GM13977 (cell line): ENCODE results near the gene HERC3.

Experiments used
- DNase-seq: peaks from one replicate; pipeline ENCODE4 v3.0.0; 2012; ENCODE audit warnings: low spot score
- CTCF ChIP-seq: IDR thresholded peaks from 2 replicates; pipeline ENCODE4 v1.5.1; 2012; ENCODE audit warnings: mild to moderate bottlenecking, control low read depth; ENCODE audit not compliant: insufficient read depth; ENCODE audit errors: extremely low read depth, missing control alignments
- in situ Hi-C: fragments of 300-500 bp; cut with MboI; formaldehyde crosslinking; loops from one replicate; pipeline ENCODE4 v1.12.0; 2022; ENCODE audit warnings: low sequenced_read_pairs, low pct_unique_long_range_greater_than_20kb, mixed read lengths, inconsistent platforms; ENCODE audit not compliant: unreplicated experiment

The HERC3 gene

GRCh38 chr4:88705223-88705622, 112.9 kb downstream of the HERC3 start:
- no peak for DNase-seq
- in situ Hi-C loops, result no loop called here
- TF ChIP-seq CTCF, result no peak

- in situ Hi-C loops, result no loop called here
- no peak for TF ChIP-seq CTCF
- no peak for DNase-seq
Observed at GRCh38 chr4:88705805-88706492, 113.7 kb downstream of the HERC3 start.

GRCh38 chr4:88706574-88706973, 114.3 kb downstream of the HERC3 start:
- DNase-seq, result no peak
- no peak for TF ChIP-seq CTCF
- in situ Hi-C loops, result no loop called here

- in situ Hi-C loops, result no loop called here
- TF ChIP-seq CTCF, result no peak
- no peak for DNase-seq
Observed at GRCh38 chr4:88709989-88710388, 117.7 kb downstream of the HERC3 start.

GRCh38 chr4:88713782-88714181, 121.5 kb downstream of the HERC3 start:
- in situ Hi-C loops, result no loop called here
- DNase-seq, result no peak
- TF ChIP-seq CTCF, result no peak

GRCh38 chr4:88718098-88718497, 125.8 kb downstream of the HERC3 start:
- in situ Hi-C loops, result no loop called here
- TF ChIP-seq CTCF, result no peak

More at GRCh38 chr4:88718098-88718497, 125.8 kb downstream of the HERC3 start:
- DNase-seq, result no peak
